ENCODE data around the gene RMC1. TPM values are rescaled to one million over a fixed set of nuclear protein-coding genes. Genes with fewer than 3 reads are reported as not detected.

RMC1 gene
- total and polyA plus RNA-seq, 2 of the 13 experiments (the other 11 are each of a cell fraction or from before 2014, with no cell fraction given) = 9.4 to 19.5 TPM

- no peak for TF ChIP-seq ZNF800 (CRISPR knock-in tag; IDR thresholded peaks at IDR 0.05)
- TF ChIP-seq ZNF431 (CRISPR knock-in tag; IDR thresholded peaks at IDR 0.05; ENCODE audit: borderline replicate concordance, low read depth) = no peak
- TF ChIP-seq, protein P1, sequence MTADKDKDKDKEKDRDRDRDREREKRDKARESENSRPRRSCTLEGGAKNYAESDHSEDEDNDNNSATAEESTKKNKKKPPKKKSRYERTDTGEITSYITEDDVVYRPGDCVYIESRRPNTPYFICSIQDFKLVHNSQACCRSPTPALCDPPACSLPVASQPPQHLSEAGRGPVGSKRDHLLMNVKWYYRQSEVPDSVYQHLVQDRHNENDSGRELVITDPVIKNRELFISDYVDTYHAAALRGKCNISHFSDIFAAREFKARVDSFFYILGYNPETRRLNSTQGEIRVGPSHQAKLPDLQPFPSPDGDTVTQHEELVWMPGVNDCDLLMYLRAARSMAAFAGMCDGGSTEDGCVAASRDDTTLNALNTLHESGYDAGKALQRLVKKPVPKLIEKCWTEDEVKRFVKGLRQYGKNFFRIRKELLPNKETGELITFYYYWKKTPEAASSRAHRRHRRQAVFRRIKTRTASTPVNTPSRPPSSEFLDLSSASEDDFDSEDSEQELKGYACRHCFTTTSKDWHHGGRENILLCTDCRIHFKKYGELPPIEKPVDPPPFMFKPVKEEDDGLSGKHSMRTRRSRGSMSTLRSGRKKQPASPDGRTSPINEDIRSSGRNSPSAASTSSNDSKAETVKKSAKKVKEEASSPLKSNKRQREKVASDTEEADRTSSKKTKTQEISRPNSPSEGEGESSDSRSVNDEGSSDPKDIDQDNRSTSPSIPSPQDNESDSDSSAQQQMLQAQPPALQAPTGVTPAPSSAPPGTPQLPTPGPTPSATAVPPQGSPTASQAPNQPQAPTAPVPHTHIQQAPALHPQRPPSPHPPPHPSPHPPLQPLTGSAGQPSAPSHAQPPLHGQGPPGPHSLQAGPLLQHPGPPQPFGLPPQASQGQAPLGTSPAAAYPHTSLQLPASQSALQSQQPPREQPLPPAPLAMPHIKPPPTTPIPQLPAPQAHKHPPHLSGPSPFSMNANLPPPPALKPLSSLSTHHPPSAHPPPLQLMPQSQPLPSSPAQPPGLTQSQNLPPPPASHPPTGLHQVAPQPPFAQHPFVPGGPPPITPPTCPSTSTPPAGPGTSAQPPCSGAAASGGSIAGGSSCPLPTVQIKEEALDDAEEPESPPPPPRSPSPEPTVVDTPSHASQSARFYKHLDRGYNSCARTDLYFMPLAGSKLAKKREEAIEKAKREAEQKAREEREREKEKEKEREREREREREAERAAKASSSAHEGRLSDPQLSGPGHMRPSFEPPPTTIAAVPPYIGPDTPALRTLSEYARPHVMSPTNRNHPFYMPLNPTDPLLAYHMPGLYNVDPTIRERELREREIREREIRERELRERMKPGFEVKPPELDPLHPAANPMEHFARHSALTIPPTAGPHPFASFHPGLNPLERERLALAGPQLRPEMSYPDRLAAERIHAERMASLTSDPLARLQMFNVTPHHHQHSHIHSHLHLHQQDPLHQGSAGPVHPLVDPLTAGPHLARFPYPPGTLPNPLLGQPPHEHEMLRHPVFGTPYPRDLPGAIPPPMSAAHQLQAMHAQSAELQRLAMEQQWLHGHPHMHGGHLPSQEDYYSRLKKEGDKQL (CRISPR knock-in tag; IDR thresholded peaks at IDR 0.05; ENCODE audit: low read depth) = no peak
- TF ChIP-seq TFDP2 (CRISPR knock-in tag; IDR thresholded peaks at IDR 0.05) = no peak
- no peak; the same call in 1 of the 2 replicates for TF ChIP-seq ZNF501 (CRISPR knock-in tag; IDR thresholded peaks at IDR 0.05)
- TF ChIP-seq FOXO1 (CRISPR knock-in tag; IDR thresholded peaks at IDR 0.05) = no peak
- TF ChIP-seq ZNF335 (CRISPR knock-in tag; IDR thresholded peaks at IDR 0.05) = no peak
- TF ChIP-seq ZNF224 (CRISPR knock-in tag; IDR thresholded peaks at IDR 0.05) = no peak
- TF ChIP-seq ZNF12 (CRISPR knock-in tag; IDR thresholded peaks at IDR 0.05) = no peak
- TF ChIP-seq, protein P2, sequence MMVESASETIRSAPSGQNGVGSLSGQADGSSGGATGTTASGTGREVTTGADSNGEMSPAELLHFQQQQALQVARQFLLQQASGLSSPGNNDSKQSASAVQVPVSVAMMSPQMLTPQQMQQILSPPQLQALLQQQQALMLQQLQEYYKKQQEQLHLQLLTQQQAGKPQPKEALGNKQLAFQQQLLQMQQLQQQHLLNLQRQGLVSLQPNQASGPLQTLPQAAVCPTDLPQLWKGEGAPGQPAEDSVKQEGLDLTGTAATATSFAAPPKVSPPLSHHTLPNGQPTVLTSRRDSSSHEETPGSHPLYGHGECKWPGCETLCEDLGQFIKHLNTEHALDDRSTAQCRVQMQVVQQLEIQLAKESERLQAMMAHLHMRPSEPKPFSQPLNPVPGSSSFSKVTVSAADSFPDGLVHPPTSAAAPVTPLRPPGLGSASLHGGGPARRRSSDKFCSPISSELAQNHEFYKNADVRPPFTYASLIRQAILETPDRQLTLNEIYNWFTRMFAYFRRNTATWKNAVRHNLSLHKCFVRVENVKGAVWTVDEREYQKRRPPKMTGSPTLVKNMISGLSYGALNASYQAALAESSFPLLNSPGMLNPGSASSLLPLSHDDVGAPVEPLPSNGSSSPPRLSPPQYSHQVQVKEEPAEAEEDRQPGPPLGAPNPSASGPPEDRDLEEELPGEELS (CRISPR knock-in tag; IDR thresholded peaks at IDR 0.05) = peak; percentile 49; the same call in 1 of the 2 replicates
- TF ChIP-seq SUZ12 (IDR thresholded peaks at IDR 0.05; ENCODE audit: low read depth, low read length) = no peak
- TF ChIP-seq FOXC1 (CRISPR knock-in tag; IDR thresholded peaks at IDR 0.05; ENCODE audit: borderline replicate concordance) = no peak
- TF ChIP-seq ZMYM3 (CRISPR knock-in tag; IDR thresholded peaks at IDR 0.05) = peak; percentile 92
- TF ChIP-seq ZBTB49 (CRISPR knock-in tag; IDR thresholded peaks at IDR 0.05; ENCODE audit: borderline replicate concordance) = no peak
- TF ChIP-seq KAT7 (CRISPR knock-in tag; IDR thresholded peaks at IDR 0.05; ENCODE audit: borderline replicate concordance) = no peak
- TF ChIP-seq HMGA1 (CRISPR knock-in tag; conservative IDR thresholded peaks at IDR 0.05) = no peak
Observed at GRCh38 chr18:23487738-23488570, 15.4 kb upstream of the RMC1 start (continued).

All from HepG2 (cell line).